HEK293 (cell line): ENCODE data around the gene DCX.

Source experiments
- GLIS1 ChIP-seq: fragments of 450-650 bp; formaldehyde crosslinking; IDR thresholded peaks from 2 replicates; pipeline ENCODE4 v1.5.1; 2016; ENCODE audit warnings: missing biosample characterization, missing genetic modification characterization
- GLIS2 ChIP-seq: fragments of 450-650 bp; formaldehyde crosslinking; IDR thresholded peaks from 2 replicates; pipeline ENCODE4 v1.5.1; 2016; ENCODE audit warnings: missing biosample characterization, missing genetic modification characterization
- HOXD13 ChIP-seq: sonication (generic); formaldehyde crosslinking; IDR thresholded peaks from 2 replicates; pipeline ENCODE4 v1.8.0; 2022; ENCODE audit warnings: missing genetic modification reagents, borderline replicate concordance
- MEIS1 ChIP-seq: sonication (generic); formaldehyde crosslinking; IDR thresholded peaks from 2 replicates; pipeline ENCODE4 v1.8.1; 2022; ENCODE audit warnings: missing genetic modification reagents, mild to moderate bottlenecking, borderline replicate concordance
- ZNF138 ChIP-seq: fragments of 450-650 bp; formaldehyde crosslinking; IDR thresholded peaks from 2 replicates; pipeline ENCODE4 v1.5.1; 2016; ENCODE audit warnings: missing biosample characterization, missing genetic modification characterization, borderline replicate concordance
- ZNF549 ChIP-seq: fragments of 450-650 bp; IDR thresholded peaks from 2 replicates; pipeline ENCODE4 v1.5.1; 2018; ENCODE audit warnings: missing biosample characterization, missing genetic modification characterization, mild to moderate bottlenecking, inconsistent platforms, moderate library complexity
- ZNF621 ChIP-seq: fragments of 450-650 bp; formaldehyde crosslinking; IDR thresholded peaks from 2 replicates; pipeline ENCODE4 v1.5.1; 2017; ENCODE audit warnings: missing biosample characterization, missing genetic modification characterization
- TF ChIP-seq, protein P1 (sequence below): fragments of 450-650 bp; formaldehyde crosslinking; IDR thresholded peaks from 2 replicates; pipeline ENCODE4 v1.5.1; 2016; ENCODE audit warnings: missing biosample characterization, missing genetic modification characterization
- TF ChIP-seq, protein P2 (sequence below): fragments of 450-650 bp; formaldehyde crosslinking; IDR thresholded peaks from 2 replicates; pipeline ENCODE4 v1.5.1; 2016; ENCODE audit warnings: missing biosample characterization, missing genetic modification characterization, low read depth
- TF ChIP-seq, protein P3 (sequence below): fragments of 450-650 bp; formaldehyde crosslinking; IDR thresholded peaks from 2 replicates; pipeline ENCODE4 v1.5.1; 2016; ENCODE audit warnings: missing biosample characterization, missing genetic modification characterization
- TF ChIP-seq, protein P4 (sequence below): fragments of 450-650 bp; formaldehyde crosslinking; IDR thresholded peaks from 2 replicates; pipeline ENCODE4 v1.5.1; 2016; ENCODE audit warnings: missing biosample characterization, missing genetic modification characterization

DNA sequence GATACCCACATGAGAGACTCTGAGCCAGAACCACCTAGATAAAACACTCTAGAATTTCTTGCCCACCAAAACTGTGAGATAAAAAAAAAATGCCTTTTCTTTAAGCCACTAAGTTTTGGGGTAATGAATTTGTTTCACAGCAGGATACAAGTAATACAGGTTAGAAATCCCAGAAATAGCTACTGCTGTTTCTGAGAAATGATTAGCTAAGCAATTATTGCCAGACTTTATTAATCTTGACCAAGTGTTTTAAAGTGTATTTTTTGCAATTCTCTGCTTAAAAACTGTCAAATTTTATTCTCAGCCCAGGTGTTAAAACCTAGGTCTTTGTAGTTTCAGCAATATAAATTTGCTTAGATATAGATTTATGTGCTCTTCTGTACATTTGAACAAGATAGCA lies 83.1 kb downstream of the DCX start:
- TF ChIP-seq, protein P1, sequence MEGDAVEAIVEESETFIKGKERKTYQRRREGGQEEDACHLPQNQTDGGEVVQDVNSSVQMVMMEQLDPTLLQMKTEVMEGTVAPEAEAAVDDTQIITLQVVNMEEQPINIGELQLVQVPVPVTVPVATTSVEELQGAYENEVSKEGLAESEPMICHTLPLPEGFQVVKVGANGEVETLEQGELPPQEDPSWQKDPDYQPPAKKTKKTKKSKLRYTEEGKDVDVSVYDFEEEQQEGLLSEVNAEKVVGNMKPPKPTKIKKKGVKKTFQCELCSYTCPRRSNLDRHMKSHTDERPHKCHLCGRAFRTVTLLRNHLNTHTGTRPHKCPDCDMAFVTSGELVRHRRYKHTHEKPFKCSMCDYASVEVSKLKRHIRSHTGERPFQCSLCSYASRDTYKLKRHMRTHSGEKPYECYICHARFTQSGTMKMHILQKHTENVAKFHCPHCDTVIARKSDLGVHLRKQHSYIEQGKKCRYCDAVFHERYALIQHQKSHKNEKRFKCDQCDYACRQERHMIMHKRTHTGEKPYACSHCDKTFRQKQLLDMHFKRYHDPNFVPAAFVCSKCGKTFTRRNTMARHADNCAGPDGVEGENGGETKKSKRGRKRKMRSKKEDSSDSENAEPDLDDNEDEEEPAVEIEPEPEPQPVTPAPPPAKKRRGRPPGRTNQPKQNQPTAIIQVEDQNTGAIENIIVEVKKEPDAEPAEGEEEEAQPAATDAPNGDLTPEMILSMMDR (tag by site-specific recombination): no peak
- no peak for TF ChIP-seq MEIS1
- no peak for TF ChIP-seq ZNF549 (tag by site-specific recombination)
- no peak for TF ChIP-seq GLIS1
- TF ChIP-seq, protein P2, sequence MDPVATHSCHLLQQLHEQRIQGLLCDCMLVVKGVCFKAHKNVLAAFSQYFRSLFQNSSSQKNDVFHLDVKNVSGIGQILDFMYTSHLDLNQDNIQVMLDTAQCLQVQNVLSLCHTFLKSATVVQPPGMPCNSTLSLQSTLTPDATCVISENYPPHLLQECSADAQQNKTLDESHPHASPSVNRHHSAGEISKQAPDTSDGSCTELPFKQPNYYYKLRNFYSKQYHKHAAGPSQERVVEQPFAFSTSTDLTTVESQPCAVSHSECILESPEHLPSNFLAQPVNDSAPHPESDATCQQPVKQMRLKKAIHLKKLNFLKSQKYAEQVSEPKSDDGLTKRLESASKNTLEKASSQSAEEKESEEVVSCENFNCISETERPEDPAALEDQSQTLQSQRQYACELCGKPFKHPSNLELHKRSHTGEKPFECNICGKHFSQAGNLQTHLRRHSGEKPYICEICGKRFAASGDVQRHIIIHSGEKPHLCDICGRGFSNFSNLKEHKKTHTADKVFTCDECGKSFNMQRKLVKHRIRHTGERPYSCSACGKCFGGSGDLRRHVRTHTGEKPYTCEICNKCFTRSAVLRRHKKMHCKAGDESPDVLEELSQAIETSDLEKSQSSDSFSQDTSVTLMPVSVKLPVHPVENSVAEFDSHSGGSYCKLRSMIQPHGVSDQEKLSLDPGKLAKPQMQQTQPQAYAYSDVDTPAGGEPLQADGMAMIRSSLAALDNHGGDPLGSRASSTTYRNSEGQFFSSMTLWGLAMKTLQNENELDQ (tag by site-specific recombination): no peak
- no peak for TF ChIP-seq ZNF138
- TF ChIP-seq, protein P3, sequence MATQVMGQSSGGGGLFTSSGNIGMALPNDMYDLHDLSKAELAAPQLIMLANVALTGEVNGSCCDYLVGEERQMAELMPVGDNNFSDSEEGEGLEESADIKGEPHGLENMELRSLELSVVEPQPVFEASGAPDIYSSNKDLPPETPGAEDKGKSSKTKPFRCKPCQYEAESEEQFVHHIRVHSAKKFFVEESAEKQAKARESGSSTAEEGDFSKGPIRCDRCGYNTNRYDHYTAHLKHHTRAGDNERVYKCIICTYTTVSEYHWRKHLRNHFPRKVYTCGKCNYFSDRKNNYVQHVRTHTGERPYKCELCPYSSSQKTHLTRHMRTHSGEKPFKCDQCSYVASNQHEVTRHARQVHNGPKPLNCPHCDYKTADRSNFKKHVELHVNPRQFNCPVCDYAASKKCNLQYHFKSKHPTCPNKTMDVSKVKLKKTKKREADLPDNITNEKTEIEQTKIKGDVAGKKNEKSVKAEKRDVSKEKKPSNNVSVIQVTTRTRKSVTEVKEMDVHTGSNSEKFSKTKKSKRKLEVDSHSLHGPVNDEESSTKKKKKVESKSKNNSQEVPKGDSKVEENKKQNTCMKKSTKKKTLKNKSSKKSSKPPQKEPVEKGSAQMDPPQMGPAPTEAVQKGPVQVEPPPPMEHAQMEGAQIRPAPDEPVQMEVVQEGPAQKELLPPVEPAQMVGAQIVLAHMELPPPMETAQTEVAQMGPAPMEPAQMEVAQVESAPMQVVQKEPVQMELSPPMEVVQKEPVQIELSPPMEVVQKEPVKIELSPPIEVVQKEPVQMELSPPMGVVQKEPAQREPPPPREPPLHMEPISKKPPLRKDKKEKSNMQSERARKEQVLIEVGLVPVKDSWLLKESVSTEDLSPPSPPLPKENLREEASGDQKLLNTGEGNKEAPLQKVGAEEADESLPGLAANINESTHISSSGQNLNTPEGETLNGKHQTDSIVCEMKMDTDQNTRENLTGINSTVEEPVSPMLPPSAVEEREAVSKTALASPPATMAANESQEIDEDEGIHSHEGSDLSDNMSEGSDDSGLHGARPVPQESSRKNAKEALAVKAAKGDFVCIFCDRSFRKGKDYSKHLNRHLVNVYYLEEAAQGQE (tag by site-specific recombination): no peak
- TF ChIP-seq ZNF621 (tag by site-specific recombination): no peak
- TF ChIP-seq, protein P4, sequence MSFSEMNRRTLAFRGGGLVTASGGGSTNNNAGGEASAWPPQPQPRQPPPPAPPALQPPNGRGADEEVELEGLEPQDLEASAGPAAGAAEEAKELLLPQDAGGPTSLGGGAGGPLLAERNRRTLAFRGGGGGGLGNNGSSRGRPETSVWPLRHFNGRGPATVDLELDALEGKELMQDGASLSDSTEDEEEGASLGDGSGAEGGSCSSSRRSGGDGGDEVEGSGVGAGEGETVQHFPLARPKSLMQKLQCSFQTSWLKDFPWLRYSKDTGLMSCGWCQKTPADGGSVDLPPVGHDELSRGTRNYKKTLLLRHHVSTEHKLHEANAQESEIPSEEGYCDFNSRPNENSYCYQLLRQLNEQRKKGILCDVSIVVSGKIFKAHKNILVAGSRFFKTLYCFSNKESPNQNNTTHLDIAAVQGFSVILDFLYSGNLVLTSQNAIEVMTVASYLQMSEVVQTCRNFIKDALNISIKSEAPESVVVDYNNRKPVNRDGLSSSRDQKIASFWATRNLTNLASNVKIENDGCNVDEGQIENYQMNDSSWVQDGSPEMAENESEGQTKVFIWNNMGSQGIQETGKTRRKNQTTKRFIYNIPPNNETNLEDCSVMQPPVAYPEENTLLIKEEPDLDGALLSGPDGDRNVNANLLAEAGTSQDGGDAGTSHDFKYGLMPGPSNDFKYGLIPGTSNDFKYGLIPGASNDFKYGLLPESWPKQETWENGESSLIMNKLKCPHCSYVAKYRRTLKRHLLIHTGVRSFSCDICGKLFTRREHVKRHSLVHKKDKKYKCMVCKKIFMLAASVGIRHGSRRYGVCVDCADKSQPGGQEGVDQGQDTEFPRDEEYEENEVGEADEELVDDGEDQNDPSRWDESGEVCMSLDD (tag by site-specific recombination): no peak
- TF ChIP-seq GLIS2: no peak
- TF ChIP-seq HOXD13 (CRISPR knock-in tag): no peak
